Endometrial microvascular endothelial cells (primary cell): ENCODE results near the gene UCHL5. TPM values are rescaled to one million over a fixed set of nuclear protein-coding genes. Genes with fewer than 3 reads are reported as not detected.
"Not testable (repeated sequence)": the region's sequence is repeated elsewhere in the genome, so short reads cannot be mapped to it uniquely, and the experiment has no call there.

ENCODE experiments used
- in situ Hi-C: cut with HindIII; loops from 2 replicates; pipeline ENCODE4 v1.10.0; 2017; ENCODE audit warnings: low sequenced_read_pairs, low pct_unique_long_range_greater_than_20kb; ENCODE audit errors: inconsistent ontology term
- total RNA-seq: library from RNA; depleted of rRNA; stranded (reverse); fragments of >200 nt; gene quantifications from one replicate; pipeline ENCODE4 v1.2.3, GENCODE V29; 2015; ENCODE audit errors: inconsistent ontology term

Gene UCHL5
- total RNA-seq, 1 donor from 2014 or later: 43.8 TPM

- in situ Hi-C loops: no loop called here
These were observed 33.9 kb downstream of the UCHL5 start for GRCh38 chr1:193025218-193025617.

GRCh38 chr1:193019442-193020026 is 39.6 kb downstream of the UCHL5 start:
- in situ Hi-C loops: loop anchor here (25.0 kb wide), 1 partner anchor 207 kb away; the partner anchor contains the start of gene RGS2

GRCh38 chr1:193016788-193017187 is 42.4 kb downstream of the UCHL5 start:
- in situ Hi-C loops: loop anchor here (25.0 kb wide), 1 partner anchor 204 kb away; the partner anchor contains the start of gene RGS2

GRCh38 chr1:193014400-193014799 is 44.8 kb downstream of the UCHL5 start:
- in situ Hi-C loops: loop anchor here (25.0 kb wide), 1 partner anchor 202 kb away; the partner anchor contains the start of gene RGS2

GRCh38 chr1:193013707-193014106 is 45.5 kb downstream of the UCHL5 start:
- in situ Hi-C loops: loop anchor here (25.0 kb wide), 1 partner anchor 201 kb away; the partner anchor contains the start of gene RGS2

GRCh38 chr1:193013005-193013404 is 46.2 kb downstream of the UCHL5 start:
- in situ Hi-C loops: loop anchor here (25.0 kb wide), 1 partner anchor 201 kb away; the partner anchor contains the start of gene RGS2

- in situ Hi-C loops: loop anchor here (25.0 kb wide), 1 partner anchor 199 kb away; the partner anchor contains the start of gene RGS2
These were observed 47.8 kb downstream of the UCHL5 start for GRCh38 chr1:193011406-193011805.

- in situ Hi-C loops: loop anchor here (25.0 kb wide), 1 partner anchor 197 kb away; the partner anchor contains the start of gene RGS2
These were observed 49.7 kb downstream of the UCHL5 start for GRCh38 chr1:193009501-193009900.

- in situ Hi-C loops: loop anchor here (25.0 kb wide), 1 partner anchor 193 kb away; the partner anchor contains the start of gene RGS2
These were observed 53.4 kb downstream of the UCHL5 start for GRCh38 chr1:193005785-193006184.

- in situ Hi-C loops: no loop called here
These were observed 60.6 kb downstream of the UCHL5 start for GRCh38 chr1:192998536-192998935.

GRCh38 chr1:192994141-192994540 is 65.0 kb downstream of the UCHL5 start:
- in situ Hi-C loops: no loop called here

GRCh38 chr1:192993426-192994085 is 65.6 kb downstream of the UCHL5 start:
- in situ Hi-C loops: no loop called here

- in situ Hi-C loops: not testable (repeated sequence)
These were observed 72.3 kb downstream of the UCHL5 start for GRCh38 chr1:192986748-192987334.

- in situ Hi-C loops: no loop called here
These were observed 72.9 kb downstream of the UCHL5 start for GRCh38 chr1:192986110-192986747.

- in situ Hi-C loops: no loop called here
These were observed 75.1 kb downstream of the UCHL5 start for GRCh38 chr1:192984080-192984479.

GRCh38 chr1:192983349-192983980 is 75.7 kb downstream of the UCHL5 start:
- in situ Hi-C loops: no loop called here

GRCh38 chr1:192980856-192981255 is 78.3 kb downstream of the UCHL5 start:
- in situ Hi-C loops: no loop called here

- in situ Hi-C loops: not testable (repeated sequence)
These were observed 78.8 kb downstream of the UCHL5 start for GRCh38 chr1:192980334-192980733.

- in situ Hi-C loops: no loop called here
These were observed 79.6 kb downstream of the UCHL5 start for GRCh38 chr1:192979542-192979941.
